H54 (cell line): ENCODE measurements around the gene KRTAP10-1.

Experiments
- DNase-seq: peaks from one replicate; pipeline ENCODE4 v3.0.0; 2011; ENCODE audit warnings: low spot score, mixed read lengths; ENCODE audit not compliant: insufficient read length
- FAIRE-seq: peaks from 3 replicates; lab custom pipeline; 2011; peaks lifted over from hg19 to GRCh38; lab: Jason Lieb, UNC
- POLR2A ChIP-seq: IDR thresholded peaks from 2 replicates; pipeline ENCODE4 v1.6.1; 2011; ENCODE audit warnings: low read depth, mild to moderate bottlenecking, low read length

Gene KRTAP10-1

DNA sequence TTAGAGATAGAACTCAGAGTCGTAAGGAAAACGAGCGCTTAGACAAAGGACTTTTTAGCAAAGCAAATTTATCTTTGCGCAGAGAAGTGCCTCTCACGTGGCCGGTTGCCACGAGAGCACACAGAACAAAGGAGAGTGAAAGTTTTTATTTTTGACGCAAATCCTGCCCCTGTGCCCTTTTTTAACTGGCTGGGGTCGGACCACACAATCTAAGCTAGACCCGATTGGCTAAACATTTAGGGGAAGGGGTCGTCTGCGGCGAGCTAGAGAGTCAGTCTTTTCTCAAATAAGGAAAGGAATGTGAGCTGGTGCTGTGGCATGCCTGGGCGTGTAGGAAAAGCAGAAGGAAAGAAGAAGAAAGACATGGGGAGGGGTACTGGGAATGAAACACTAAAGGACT is 8.9 kb upstream of the KRTAP10-1 start:
- no peak for DNase-seq
- TF ChIP-seq POLR2A = no peak
- FAIRE-seq = no peak

DNA sequence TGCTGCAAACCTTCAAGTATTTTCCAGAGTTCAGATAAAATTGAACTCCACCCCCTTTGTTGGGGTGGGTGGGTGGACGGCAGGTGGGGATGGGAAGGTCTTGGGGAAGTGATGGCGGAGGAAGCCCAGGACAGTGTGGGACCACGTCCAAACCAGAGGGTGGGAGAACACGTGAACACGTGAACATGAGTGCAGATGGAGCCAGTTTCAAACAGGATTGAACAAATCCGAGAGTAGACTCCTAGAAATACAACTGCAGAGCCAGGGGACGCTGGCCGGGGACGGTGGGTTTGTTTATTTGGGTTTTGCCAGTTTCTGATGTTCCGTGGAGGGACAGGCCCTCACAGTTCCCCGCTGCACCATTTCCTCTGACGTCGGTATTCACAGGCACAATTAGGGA is 8.4 kb upstream of the KRTAP10-1 start:
- DNase-seq (no peak), FAIRE-seq (no peak)
- TF ChIP-seq POLR2A = no peak

DNA sequence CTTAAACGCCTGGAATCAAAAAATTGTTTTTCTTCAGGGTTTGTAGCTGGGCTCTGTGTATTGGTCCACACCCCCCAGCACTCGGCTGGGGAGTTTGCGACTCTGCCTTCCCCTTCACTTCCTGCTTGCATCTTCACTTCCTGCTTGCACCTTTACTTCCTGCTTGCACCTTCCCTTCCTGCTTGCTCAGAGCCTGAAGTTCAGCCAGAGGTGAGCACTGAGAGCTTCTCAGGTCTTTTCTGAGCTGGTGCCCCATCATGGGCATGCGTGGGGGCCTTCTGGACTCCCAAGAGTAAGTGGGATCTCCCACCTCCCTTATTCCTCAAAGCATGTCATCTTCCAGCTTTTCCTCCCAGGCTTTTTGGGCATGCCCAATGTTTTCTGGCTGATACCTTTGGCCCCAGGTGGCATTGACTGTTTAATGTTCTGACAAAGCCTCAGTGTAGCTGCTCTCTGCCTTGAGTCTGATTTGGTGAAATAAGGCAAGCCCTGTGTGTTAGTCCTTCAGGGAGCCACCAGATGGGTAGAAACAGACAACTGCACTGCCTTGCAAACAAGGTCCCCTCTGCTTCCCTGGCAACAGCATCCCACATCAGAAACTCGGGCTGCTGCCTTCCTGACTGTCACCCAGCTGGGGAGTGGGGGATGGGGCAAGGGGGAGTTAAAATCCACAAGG is 7.8 kb upstream of the KRTAP10-1 start:
- no peak for DNase-seq
- no peak for FAIRE-seq
- no peak for TF ChIP-seq POLR2A

DNA sequence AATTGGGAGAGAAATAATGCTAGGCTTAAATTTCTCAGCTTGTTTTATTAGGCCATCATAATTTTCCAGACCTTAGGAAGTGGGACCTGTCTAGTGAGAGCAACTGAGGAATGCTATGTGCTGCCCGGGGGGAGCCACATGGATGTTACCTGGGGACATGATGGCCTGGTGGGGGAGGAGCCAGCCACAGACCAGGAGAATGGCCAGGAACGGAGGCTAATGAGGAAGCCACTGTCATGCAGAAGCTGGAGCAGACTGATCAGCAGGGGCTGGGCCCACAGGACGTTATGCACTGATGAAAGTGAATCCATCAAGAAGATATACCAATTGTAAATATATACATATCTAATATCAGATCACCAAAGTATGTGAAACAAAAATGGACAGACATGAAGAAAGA is 4.6 kb upstream of the KRTAP10-1 start:
- no peak for DNase-seq
- no peak for FAIRE-seq
- TF ChIP-seq POLR2A = no peak

DNA sequence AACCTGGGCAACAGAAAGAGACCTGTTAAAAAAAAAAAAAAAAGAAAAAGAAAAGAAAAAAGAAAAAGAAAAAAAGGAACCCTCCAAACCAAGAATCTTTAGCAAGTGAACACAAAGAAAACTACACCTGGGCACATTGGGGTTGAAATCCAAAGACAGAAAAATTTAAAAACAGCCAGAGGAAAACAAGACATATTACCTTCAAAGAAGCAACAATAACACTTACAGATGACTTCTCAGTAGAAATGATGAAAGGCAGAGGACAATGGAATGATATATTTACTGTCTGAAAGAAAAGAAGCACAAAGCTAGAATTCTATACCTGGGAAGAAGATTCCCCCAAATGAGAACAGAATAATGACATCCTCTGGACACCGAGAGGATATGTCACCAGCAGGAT is 2.7 kb upstream of the KRTAP10-1 start:
- TF ChIP-seq POLR2A = no peak
- DNase-seq (no peak), FAIRE-seq (no peak)

DNA sequence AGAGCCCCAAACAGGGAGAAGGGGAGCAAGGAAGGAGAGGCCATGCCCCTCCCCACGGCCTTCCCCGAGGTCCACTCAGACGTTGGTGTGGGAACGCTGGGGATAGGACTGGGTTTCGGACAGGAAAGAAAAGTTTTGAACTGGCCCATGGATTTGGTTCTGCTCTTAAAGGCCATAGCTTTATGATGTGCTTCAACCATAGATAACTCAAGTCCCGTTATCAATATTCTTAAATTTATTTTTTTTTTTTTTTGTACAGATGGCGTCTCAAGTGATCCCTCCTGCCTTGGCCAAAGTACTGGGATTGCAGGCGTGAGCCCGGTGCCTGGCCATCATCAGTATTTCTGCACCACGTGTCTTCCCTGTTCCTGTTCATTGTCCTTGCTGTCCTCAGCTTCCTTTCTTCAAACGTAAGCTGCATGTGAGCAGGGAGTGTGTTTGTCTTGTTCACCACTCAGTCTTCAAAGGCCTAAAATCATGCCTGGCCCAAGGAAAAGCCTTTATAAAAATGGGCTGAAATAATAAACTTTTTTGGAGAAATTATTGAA is 820 bp upstream of the KRTAP10-1 start:
- no peak for DNase-seq
- FAIRE-seq = no peak
- no peak for TF ChIP-seq POLR2A

DNA sequence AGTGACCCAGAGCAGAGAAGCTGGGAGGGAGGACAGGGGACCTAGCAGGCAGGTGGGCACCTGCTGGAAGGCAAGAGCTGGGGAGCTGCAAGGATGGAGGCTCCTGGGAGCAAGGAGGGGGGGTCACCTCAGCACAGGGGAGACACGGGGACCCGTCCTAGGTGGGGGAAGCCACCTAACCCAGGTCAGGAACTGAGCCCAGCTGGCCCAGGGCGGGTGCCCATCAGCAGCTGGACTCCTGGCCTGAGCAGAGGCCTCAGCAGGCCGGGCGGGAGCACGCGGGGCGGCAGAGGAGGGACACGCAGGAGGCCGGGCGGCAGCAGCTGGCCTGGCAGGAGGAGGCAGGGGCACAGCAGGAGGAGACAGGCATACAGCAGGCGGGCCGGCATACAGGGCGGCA is 949 bp downstream of the KRTAP10-1 start:
- DNase-seq (no peak), FAIRE-seq (no peak)
- no peak for TF ChIP-seq POLR2A

DNA sequence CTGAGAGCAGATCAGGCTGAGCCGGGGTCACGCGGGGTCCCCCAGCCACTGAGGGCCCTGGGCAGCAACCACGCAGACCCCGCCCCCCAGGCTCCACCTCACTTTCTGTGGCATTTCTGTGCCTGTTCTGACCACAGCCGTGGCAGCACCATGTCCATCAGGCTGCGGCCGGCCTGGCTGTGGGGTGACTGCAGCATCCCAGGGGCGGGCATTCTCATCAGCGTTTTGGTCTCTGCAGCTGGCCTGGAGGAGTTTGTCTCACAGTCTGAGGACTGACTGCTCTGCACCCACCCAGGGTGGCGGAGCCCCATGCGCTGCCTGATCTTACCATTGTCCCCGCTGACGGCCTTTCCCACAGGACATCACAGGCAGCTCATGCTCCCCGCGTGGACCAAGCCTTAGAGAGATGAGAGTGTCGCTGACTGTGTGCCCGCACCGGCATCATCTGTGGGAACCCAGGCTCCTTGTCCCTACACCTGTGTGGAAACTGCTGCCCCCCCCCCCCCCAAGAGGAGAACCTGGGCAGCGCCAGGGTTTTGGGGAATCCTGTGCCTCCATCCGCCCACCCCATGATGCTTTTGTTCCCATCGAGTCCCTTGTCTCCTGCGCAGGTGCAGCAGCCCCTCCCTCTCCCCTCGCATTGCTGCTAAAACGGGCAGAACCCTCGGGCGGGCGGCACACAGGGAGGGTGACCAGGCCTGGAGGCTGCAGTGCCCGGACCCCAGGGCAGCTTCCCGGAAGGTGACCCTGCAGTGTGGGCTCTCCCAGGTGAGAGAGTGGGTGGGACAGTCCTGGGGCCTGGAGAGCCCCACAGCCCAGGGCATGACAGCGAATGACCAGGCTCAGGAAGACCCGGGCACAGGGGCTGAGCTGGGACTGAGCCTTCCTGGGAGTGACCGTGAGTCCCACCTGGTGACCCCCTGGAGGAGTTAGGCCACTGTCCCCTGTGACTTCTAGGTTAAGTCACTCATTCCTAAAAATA is 1.8 kb downstream of the KRTAP10-1 start:
- no peak for FAIRE-seq
- no peak for DNase-seq
- TF ChIP-seq POLR2A = no peak

DNA sequence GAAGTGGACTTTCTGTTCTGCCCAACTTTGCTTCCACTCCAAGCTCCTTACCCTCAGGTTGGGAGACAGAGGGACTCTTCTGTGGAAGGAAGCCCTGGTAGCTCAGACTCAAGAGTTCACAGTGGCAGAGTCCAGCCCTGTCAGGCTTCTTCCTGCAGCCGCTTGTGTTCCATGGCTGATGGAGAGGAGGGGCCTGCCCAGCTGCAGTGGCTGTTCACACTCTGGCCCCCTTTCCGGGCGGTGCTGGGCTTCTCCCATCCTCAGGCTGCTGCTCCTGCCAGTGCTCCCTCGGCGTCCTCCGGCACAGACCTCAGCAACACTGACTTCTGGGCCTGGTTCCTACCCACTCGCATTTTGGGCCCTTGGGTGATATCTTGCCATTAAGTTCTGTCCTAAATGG is 4.0 kb downstream of the KRTAP10-1 start:
- FAIRE-seq = no peak
- no peak for TF ChIP-seq POLR2A
- no peak for DNase-seq

DNA sequence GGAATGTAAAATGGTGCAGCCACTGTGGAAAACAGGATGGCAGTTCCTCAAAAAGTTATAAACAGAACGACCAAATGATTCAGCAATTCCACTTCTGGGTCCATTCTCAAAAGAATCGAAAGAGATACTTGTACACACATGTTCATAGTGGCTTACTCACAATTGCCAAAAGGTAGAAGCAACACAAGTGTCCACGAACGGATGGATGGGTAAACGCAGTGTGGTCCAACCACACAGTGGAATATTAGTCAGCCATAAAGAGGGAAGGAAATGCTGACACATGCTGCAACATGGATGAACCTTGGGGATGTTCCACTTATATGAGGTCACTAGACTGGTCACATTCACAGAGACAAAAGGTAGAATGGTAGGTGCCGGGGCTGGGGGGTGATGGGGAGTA is 5.3 kb downstream of the KRTAP10-1 start:
- no peak for FAIRE-seq
- DNase-seq = no peak
- no peak for TF ChIP-seq POLR2A

DNA sequence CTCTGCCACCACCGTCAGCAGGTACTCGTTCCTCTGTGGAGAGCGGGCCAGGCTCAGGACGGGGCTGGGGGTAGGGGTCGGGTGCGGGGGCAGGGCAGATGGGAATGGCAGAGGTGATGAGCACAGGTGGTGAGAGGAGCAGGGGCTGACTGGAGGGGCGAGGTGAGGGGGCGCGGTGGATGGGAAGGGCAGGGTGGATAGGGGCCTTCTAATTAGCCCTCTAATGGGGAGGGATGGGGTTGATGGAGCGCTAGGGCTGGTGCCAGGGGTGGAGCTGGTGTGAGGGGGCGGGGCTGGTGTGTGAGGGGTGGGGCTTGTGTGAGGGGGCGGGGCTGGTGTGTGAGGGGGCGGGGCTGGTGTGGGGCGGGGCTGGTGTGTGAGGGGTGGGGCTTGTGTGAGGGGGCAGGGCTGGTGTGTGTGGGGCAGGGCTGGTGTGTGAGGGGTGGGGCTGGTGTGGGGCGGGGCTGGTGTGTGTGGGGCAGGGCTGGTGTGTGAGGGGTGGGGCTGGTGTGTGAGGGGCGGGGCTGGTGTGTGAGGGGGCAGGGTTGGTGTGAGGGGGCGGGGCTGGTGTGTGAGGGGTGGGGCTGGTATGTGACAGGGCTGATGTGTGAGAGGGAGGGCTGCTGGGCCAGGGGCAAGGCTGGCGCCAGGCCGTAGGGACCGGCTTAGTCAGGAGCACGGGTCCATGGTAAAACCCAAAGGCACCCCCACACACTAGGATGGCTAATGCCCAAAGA is 5.9 kb downstream of the KRTAP10-1 start:
- FAIRE-seq (no peak), DNase-seq (no peak)
- no peak for TF ChIP-seq POLR2A

DNA sequence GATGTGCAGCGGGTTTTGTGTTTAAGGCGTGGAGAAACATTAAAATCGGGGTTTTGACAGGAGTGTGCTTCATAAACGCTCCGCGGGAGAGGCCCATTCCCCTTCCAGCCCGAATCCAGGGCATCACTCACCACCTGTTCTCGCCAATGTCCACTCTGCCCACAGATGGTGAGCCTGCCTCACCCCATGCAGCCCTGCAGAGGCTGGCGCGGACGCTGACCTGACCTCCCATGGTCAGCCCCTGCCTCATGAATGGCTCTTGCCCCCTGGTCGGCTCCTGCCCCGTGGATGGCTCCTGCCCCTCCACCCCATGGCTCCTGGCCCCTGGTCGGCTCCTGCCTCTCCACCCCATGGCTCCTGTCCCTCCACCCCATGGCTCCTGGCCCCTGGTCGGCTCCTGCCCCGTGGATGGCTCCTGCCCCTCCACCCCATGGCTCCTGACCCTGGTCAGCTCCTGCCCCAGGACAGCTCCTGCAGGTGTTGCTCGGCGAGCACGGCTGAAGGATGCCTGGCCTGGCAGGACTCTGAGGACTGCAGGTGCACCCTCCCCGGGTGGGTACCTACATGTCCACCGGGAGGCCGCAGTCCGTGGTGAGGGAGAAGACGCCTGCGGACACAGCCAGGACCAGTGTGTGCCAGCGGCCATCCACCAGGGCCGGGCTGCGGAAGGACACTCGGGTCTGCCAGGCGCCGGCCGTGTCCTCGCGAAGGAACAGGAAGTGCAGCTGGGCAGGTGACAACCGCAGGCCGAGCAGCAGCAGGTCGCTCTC is 6.7 kb downstream of the KRTAP10-1 start:
- DNase-seq (no peak), FAIRE-seq (no peak)
- TF ChIP-seq POLR2A = no peak

DNA sequence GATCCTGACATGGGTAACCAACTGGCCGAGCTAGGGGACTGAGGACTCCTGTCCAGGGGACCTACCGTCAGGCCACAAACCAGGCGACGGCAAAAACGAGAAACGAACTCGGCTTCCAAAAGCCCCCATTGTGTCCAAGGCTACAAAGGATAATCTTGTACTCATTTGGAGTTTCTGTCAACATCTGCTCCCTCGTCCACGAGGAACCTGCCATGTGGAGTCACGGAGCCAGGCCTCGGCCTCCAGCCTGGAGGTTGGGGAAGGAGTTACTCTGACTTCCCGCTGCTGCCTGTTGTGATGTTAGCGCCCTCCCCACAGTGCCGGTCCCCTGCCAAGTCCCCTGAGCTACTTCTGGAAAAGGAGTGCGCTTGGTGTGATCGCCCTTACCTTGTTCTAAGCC is 7.3 kb downstream of the KRTAP10-1 start:
- TF ChIP-seq POLR2A = no peak
- DNase-seq (no peak), FAIRE-seq (no peak)
